ENCODE data around the gene KRCC1.
A peak's percentile ranks its signal among the peaks of the same experiment; 100 is the strongest.
"Not testable (repeated sequence)": the region's sequence is repeated elsewhere in the genome, so short reads cannot be mapped to it uniquely, and the experiment has no call there.

KRCC1 gene

DNA sequence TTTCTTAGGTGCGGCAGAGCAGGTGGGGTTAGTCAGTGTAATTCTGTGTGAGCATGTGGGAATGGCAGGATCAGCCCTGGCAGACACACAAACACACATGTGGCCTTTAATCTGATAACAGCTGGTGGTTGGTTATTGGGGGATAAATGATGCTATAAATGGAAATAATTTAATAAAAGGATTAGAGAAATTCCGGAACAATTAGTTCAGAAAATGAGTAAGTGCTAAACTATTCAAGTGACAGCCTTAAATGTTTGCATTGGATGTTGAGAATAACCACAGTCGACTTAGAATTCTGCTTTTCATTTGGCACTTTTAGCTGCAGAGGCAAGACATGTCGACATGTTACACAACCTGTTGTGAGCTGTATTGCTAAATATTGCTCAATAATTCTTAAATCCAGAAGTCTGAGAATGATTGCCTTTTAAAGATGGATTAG lies 19.3 kb upstream of the KRCC1 start:
- DNase-seq: no peak

DNA sequence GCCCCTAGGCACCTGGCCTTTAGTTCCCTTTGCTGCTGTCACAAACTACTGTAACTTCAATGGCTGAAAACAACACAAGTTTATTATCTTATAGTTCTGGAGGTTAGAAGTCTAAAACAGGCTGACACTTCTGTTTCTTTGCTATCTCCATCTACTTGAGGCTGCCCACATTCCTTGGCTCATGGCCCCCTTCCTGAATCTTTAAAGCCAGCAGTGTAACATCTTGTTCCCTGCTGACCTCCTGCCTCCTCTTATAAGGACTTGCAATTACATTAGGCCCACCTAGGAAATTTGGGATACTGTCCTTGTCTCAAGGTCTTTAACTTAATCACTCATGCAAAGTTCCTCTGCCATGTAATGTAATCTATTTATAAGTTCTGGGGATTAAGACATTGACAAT lies 18.6 kb upstream of the KRCC1 start:
- no peak for DNase-seq

DNA sequence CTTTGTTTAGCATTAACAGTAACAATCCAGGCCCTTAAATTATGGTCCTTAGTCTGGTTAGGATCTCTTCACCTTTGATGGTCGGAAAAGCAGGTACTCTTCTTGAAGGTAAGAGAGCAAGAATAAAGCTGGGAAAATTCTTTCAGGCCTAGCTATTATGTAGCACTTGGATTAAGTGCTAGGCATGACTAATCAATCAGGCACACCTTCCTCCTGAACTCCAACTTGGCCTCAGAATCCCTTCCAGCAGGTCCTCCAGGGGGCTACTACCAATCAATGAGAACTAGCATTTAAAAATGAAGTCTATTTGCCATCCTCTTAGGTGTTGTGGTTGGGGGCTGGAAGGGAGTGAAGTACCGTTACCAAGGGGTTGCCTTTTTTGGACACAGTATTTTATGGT lies 15.8 kb upstream of the KRCC1 start:
- DNase-seq: no peak

DNA sequence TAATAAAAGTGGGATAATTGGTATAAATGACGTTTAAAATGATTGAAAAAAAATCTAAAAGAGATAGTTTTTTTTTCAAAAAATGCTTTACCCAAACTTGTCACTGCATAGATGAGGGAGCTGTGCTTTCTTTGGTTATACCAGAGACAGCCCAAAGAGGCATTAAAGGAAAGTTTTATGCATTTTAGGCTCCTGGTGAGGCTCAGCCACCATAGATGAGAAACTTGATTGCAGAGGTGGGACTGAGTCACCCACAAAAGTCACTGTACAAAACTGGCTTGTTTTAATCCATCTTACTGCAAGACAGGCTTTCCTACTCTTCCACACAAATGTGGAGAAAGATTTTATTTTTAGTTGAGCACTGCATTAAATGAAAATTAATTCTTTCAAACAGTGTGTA lies 14.5 kb upstream of the KRCC1 start:
- DNase-seq: no peak

DNA sequence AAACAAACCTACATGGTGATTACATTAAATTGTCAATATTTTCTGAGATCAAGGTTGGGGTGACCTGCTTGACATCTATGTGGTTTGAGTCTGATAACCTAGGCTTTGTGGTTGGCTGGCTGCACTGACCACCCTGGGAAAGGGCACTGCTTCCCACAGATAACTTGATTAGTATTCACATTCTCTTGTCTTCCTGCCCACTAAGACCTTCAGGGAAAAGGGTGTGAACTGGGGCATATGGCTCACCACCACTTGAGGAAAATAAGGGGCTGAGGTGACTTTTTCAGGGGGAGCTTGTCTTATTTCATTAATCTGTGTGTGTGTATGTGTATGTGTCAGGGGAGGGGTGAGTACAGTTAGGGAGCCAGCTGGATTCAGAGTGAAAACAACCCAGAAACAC lies 13.5 kb upstream of the KRCC1 start:
- DNase-seq: no peak

DNA sequence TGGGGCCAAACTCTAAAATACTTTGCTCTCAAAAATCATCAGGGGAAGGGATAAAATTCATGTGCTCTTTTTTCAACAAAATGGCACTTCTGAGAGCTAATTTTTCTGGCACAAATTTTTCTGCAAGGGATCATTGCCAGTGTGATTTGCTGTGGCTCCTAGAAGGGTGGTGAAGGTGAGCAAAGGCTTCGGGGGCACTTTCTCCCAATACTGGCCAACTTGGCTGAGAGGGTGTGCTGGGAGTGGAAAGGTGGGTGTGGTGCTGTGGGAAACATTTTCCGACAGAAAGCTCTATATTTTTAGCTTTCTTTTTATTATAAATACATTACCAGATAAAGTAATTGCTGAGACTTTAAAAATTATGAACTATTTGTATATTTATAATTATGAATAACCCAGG lies 12.5 kb upstream of the KRCC1 start:
- DNase-seq: no peak

DNA sequence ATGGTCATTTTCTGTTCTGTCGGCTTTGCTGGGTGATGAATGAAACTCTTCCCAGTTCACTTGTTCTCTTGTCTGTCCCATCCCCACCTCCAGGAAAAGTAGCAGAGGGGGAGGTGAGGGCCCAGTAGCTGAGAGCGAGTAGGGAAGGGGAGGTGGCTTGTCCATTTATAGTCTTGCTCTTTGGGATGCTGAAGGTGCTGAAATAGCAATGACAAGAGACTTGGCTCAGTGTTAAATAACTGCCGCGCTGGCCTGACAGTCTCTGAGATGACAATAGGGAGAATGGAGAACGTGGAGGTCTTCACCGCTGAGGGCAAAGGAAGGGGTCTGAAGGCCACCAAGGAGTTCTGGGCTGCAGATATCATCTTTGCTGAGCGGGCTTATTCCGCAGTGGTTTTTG lies 12.0 kb upstream of the KRCC1 start, which contains the start of gene SMYD1:
Gene SMYD1 (plus strand): TSS at position 228 of the 400 bp plus-strand sequence. CDS start 40 bp downstream, at position 268.
- no peak for DNase-seq

DNA sequence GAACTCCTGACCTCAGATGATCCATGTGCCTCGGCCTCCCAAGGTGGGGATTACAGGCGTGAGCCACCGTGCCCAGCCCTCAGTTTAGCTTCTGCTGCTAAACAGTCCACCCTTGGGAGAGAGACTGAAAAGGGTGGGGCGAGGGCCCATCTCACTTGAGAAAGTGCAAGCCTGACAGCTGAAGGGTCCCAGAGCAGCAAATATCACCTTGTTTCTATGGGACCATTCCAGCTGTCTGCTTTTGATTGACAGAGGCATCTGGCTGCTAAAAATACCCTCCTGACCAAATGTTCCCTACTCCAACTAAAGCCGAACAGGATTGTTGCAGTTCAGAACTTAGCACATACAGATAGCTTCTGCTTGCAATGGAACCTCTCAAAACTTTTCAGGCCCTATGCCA lies 11.6 kb upstream of the KRCC1 start:
- DNase-seq: no peak

DNA sequence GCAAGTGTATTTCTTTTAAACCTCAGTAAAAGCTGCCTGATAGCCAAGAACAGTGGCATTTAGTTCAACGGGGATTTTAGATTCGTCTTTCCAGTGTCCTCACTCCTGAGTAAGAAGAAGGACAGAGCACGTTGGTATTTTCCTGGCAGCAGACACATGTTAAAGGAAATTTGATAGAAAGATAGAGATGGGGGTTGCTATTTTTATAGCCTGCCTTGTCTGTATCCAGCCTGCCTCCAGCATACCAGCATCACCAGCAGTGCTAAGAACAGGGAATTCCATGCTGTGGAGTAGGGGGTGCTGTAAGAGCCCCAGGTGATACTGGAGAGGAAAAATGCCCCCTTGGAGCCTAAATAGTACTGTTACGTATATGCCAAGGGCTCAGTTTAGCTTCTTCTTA lies 11.0 kb upstream of the KRCC1 start:
- no peak for DNase-seq

DNA sequence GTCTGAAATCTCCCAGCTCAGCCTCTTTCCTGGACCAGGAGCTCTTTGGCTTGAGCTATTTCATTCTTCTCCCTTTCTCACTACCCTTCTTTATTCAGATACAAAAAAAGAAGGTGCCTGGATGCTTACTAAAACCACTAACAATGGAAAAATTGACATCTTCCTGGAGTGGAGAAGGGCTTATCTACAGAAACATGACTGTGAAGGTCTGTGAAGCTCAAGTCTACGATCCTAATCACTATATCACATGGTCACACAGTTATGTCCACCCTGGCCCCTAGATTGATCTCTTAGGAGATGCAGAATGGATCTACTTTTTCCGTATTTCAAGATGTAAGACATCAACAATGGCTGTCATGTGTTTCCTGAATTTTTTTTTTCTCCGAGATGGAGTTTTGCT lies 5.7 kb upstream of the KRCC1 start:
- DNase-seq: no peak

DNA sequence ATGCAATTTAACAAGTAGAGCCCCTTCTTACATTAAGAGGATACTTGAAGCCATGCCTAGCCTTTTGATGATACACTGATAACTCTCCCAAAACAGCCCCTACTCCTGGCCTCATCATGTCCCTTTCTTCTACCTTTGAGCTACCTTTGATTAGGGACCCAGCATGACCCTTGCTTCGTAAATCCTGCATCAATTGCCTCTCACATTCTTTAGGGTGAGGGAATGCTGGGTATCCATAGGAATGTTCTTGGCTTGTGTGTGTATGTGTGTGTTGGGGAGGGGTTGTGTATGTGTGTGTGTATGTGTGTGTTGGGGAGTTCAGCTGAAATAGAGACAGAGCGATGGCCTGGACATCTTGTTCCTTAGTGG lies 5.3 kb upstream of the KRCC1 start:
- no peak for DNase-seq

DNA sequence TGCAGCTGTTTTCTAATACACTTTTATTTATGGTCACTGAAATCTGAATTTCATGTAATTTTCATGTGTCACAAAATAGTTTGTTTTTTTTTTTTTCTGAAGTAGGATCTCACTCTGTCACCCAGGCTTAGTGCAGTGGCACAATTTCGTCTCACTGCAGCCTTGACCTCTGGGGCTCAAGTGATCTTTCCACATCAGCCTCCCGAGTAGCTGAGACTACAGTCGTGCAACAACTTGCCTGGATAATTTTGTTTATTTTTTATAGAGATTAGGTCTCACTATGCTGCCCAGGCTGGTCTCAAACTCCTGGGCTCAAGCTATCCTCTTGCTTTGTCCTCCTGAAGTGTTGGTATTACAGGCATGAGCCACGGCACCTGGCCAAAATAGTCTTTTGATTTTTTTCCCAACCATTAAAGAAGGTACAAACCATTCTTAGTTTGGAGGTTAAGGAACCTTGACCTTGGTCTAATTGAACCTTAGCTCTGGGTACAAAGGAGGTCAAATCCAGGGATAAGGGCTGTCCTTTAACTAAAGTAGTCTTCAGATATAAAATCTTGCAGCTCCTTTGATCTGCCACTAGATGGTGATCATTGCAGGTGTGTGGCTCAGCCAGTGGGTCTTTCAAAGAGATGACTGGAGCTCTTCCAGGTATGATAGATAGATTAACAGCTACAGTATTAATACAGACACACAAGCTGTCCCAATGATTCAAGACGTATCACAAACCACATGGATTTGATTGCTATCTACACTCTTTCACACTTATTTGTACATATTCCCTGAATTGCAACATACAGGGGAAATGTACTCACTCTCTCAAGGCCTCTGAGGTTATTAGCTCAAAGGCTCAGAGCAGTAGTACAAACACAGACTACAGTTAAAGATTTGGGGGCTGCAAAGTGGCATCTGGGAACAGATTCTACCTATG lies 4.7 kb upstream of the KRCC1 start:
- DNase-seq: peak; percentile 45 to 64

DNA sequence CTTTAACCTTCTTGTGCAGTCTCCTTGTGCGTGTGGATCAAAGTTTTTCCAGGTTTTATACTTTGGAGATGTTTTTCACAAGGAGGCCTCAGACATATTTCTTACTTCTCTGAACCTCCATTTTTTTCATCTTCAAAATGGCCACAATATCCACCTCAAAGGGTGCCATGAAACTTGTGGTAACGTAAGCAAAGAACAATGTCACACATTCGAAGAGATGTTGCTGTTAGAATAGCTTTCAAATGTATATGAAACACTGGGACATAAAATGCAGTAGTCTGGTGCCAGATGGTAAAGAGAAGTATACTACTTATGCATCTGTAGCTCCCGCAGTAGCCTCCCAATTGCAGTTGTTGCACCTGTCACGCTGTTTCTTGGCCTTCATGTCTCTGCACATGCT lies 2.6 kb upstream of the KRCC1 start:
- no peak for DNase-seq

DNA sequence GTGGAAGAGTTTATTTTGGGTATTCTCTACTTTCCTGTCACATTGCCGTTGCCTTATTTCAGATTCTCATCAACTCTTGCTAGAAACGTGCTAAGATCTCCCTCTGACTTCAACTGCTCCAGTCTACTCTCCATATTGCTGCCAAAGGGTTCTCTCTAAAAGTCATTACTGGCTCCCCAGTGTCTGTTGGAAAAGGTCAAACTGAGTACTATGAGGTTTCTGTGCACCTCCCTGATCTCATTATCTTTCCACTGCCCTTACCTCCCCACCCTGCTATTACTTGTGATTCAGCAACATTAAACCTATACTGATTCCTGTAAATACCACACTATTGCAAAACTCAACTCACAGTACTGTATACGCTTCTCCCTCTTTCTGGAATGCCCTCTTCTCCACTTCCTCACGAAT lies 1.9 kb upstream of the KRCC1 start:
- DNase-seq: no peak

DNA sequence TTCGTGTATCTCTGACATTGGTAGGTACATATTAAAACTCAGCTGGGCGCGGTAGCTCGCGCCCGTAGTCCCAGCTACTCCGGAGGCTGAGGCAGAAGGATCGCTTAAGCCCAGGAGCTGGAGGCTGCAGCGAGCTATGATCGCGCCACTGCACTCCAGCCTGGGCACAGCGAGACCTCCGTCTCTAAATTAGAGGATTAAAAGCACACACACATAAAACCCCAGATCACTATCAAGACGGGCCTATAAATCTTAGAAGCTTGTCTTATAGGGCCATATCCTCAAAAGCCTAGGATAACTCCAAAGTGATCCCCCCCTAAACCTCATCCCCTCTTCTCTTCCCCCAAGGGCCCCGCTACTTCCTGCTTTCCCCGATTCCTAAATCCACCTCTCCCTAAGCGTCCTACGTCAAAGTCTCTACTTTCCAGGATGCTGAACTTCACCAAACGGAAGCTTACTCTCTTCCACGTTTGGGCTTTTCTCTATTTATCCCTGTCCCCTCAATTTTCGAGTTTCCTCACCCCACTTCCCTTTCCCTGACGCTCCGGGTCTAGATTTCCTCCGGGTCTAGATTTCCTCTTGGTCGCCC lies 707 bp downstream of the KRCC1 start:
- DNase-seq: peak in 1 of 2 donors; percentile 15

DNA sequence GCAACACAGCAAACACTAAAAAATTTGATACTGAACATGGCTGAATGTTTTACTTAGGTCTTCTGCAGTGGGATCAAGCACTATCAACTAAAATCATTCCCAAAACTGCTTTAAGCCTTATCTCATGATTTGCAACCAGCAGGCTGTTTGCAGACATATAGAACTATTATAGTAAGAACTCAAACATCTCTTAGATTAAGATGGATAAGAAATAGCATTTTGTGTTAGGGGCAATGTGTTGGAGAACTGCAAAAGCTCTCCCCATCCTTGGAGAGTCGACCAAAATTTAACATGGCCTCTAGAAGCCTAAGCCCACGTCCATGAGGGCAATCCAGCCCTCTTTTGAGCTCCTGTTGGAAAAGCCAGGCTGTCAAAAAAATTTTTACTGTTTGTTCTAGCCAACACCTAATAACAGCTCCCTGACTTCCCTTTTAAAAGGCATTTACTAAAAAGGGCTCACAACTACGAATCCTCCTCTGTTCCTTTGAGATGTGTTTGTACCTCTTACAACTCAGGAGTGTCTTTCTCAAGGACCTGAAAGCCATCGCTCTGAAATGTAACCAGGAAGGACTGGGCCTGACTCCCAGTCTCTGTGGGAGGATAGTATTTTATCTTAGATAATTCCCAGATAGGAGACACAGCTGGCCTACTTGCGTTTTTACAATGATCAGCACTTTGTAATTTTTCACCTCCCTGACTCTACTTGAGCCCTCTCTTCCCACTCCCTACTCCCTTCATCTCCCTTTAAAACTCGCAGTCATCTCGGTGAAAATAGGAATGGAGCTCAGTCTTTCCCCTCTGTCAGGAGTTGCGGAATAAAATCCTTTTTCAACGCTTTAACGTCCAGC lies 1.4 kb downstream of the KRCC1 start:
- no peak for DNase-seq

DNA sequence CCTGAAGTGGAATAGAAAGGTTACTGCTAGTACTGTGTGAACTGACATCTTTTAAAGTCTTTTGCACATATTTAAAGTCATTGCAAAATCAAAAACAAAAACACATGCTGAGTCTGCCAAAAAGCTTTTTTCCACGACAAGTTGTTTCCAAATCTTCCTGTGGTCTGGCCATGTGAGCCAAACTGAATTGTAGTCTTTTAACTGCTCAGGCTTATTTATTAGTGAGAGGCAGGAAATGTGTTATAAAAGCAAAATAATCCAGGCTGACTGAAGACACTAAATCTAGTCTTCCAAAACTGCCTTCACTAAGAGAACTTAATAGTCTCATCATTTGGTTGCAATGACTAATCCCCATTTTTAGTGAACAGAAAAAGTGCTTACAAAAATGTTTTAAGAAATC lies 2.3 kb downstream of the KRCC1 start:
- no peak for DNase-seq

DNA sequence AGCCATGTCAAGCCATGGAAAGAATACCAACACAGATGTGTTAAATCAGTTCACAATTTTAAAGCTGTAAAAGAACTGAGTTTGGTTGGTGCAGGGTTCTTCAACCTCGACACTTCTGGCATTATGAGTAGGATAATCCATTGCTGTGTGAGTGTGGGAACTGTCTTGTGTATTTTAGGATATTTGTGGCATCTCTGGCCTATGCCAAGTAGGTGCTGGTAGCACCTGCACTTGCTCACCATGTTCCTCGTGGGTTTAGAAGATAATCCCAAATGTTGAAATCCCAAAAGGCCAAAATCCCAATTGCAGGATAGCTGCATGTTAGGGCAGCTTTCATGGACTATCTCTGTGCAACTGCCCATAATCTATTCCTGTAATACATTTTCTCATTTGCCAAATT lies 3.8 kb downstream of the KRCC1 start:
- DNase-seq: no peak

DNA sequence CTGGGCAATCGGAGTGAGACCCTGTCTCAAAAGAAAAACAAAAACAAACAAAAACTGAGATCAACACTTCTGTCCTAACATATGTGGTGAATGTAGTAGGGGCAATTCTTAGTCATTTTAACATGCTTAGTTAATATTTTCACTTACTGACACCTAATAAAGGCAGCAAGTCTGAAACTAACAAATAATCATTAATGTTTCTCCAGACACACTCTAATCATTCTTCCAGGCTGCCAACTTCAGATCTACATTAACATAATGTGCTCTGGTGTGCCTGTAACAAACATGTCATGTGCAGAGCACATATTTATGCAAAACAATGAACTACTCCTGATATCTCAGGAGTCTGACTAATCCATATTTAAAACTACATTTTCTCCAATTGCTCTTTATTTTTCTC lies 6.0 kb downstream of the KRCC1 start:
- DNase-seq: no peak

DNA sequence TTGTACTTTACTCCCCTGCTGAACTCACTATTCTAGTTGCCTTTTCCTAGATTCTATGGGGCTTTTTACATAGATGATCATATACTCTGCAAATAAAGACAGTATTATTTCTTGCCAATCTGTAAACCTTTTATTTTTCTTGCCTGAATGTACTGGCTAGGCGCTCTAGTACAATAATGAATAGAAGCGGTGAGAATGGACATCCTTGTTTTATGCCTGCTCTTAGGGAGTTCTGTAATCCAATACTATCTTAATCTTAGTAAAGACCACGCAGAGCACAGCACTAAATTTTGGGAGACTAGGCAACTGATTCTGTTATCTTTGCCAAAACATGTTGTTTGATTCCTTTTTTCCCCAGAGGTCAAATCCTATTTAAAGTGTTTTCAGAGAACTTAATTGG lies 7.0 kb downstream of the KRCC1 start:
- no peak for DNase-seq

DNA sequence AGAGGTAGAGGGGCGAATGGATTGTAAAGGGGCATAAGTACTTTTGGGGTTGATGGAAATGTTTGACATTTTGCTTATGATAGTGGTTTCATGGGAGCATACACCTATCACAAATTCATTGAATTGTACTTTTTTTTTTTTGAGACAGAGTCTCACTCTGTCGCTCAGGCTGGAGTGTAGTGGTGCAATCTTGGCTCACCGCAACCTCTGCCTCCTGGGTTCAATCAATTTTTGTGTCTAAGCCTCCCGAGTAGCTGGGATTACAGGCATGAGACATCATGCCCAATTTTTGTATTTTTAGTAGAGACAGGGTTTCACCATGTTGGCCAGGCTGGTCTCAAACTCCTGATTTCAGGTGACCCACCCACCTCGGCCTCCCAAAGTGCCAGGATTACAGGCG lies 10.0 kb downstream of the KRCC1 start:
- DNase-seq: not testable (repeated sequence)

DNA sequence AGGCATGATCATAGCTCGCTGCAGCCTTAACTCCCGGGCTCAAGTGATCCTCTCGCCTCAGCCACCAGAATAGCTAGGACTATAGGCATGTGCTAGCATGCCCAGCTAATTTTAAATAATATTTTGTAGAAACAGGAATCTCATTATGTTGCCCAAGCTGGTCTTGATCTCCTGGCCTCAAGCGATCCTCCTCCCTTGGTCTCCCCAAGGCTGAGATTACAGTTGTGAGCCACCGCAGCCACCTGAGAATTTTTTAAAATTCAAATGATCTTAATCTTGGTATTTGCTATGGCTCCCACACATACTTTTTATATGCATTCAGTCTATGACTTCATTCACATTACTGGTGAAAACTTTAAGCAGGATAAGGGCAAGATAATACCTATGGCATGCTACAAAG lies 13.1 kb downstream of the KRCC1 start:
- DNase-seq: no peak

DNA sequence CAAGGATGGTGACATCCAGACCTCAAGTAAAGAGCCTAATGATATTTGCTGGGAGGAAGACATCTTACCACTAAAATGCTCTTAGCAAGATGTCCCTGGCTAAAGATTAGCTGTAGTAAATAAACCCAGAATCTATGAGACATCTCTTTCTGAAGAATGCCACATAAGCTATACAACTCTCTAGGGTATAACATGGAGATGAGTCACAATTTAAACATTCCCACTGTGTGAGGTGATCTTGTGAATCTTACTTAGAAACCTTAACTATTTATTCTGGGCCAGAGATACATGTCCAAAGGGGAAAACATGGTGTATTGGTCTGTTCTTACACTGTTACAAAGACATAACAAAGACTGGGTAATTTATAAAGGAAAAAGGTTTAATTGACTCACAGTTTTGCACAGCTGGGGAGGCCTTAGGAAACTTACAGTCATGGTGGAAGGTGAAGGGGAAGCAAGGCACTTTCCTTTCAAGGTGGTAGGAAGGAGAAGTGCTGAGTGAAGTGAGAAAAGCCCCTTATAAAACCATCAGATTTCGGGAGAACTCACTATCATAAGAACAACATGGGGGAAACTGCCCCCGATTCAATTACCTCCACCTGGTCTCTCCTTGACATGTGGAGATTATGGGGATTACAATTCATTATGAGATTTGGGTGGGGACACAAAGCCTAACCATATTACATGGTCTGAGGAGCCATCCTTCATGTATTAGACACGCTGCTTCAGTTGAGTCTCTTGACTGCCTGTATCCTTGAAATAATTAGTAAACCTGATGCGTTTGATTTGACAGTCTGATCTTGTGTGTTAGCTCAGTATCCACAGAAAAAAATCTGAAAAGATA lies 17.1 kb downstream of the KRCC1 start:
- no peak for DNase-seq

All from CD4-positive, alpha-beta T cell treated with Interleukin-4 for 1 hour (primary cell).